ENCODE results near the gene MRPL18.

The MRPL18 gene

DNA sequence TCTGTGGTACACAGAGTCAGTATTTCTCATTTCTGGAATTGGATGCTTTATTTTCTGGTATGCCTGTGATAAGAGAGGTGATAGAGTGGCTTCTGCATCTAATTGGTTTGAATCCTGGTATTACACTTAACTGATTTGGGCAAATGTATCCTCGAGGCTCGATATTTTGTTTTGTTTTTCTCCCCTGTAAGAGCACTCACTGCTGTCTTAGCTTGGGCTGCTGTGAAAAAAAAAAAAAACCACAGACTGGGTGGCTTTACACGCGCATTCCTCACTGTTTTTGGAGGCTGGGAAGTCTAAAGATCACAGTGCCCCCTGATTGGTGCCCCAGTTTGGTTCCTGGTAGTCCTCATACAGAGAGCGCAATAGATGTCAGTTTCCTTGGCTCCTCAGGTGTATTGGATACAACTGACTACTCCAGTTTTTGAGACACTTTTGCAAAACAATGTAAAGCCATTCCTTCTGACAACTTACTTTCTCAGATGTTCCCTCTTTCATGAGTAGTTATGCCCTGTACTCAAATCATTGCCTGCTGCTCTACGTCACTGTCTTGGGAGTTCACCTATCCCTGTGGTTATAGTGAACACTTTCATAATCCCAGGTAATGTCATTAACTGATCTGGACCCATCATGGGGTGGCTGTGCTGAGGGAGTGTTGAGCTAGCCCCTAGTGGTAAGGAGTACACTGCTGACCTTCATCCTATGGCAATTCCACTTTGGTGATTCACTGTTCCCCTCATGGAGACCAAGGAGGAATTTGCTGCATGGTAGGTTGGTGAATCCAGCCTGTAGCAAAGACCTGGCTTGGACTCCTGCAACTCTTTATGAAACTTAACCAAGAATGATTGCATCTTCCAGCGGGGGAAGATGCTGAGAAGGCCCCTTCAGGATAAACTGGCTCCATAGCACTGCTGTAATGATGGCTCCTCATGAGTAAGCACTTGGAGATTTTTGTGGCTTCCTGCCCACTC lies 32.0 kb upstream of the MRPL18 start:
- Histone ChIP-seq H3K27me3 (ENCODE audit: control insufficient read depth in 1 of 2, insufficient read depth in 2 of 2, low read length in 2 of 2) (no peaks in the 10 kb centered on the region), H3K4me1 (ENCODE audit: insufficient read depth, low read length) (peaks cover 18% of the 10 kb centered on the region), H3K27ac (ENCODE audit: low read depth, low read length) (no peak overlapping the region), H3K4me3 (ENCODE audit: low read depth in 1 of 2, low read length in 2 of 2) (no peak overlapping the region), H3K9ac (ENCODE audit: low read length) (no peak overlapping the region), H3K9me3 (ENCODE audit: low read length) (no peaks in the 10 kb centered on the region), H3K36me3 (ENCODE audit: insufficient read depth, low read length) (peaks cover 44% of the 10 kb centered on the region)

DNA sequence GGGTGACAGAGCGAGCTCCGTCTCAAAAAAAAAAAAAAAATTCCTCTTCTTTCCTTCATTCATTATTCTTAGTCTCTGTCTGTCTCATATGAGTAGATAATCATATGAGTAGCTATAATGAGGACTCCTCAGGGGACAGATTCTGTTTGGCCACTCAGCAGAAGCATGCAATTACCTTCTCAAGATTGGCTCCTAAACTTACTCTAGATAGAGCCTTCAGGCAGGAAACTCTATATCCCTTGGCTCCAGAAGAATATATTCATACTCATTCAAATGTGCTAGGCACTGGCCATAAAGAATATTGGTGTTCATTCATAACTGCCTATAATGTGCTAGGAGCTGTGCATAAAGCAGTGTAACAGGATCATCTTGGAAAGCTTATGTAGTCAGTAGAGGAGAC lies 30.6 kb upstream of the MRPL18 start:
- Histone ChIP-seq H3K27me3 (ENCODE audit: control insufficient read depth in 1 of 2, insufficient read depth in 2 of 2, low read length in 2 of 2) (no peaks in the 10 kb centered on the region), H3K27ac (ENCODE audit: low read depth, low read length) (no peak overlapping the region), H3K36me3 (ENCODE audit: insufficient read depth, low read length) (peaks cover 34% of the 10 kb centered on the region), H3K9me3 (ENCODE audit: low read length) (no peaks in the 10 kb centered on the region), H3K4me3 (ENCODE audit: low read depth in 1 of 2, low read length in 2 of 2) (no peak overlapping the region), H3K9ac (ENCODE audit: low read length) (no peak overlapping the region), H3K4me1 (ENCODE audit: insufficient read depth, low read length) (peaks cover 18% of the 10 kb centered on the region)

DNA sequence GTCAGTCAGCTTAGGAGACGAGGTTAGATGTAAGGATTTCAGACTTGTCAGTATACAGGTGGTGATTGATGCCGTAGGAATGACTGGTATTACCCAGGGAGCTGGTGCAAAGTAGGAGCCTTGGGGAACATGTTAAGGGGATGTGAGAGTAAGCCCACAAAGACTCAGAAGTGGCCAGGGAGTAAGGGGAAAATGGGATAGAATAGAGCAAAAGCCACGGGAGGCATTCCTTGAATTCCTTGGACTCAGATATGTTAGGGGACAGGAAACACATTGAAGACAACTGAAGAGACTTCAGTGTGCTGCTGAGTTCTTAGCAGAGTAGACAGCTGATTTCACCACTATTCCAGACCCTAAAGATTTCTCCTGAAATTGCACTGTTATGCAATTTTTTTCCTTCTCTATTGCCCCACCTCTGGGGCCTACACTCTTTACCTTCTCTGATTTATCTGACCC lies 29.6 kb upstream of the MRPL18 start:
- Histone ChIP-seq H3K9me3 (ENCODE audit: low read length) (no peaks in the 10 kb centered on the region), H3K27ac (ENCODE audit: low read depth, low read length) (peak overlapping the region; percentile 93), H3K4me3 (ENCODE audit: low read depth in 1 of 2, low read length in 2 of 2) (peak overlapping the region; percentile 59 to 95), H3K9ac (ENCODE audit: low read length) (peak overlapping the region; percentile 91), H3K27me3 (ENCODE audit: control insufficient read depth in 1 of 2, insufficient read depth in 2 of 2, low read length in 2 of 2) (no peaks in the 10 kb centered on the region), H3K36me3 (ENCODE audit: insufficient read depth, low read length) (peaks cover 26% of the 10 kb centered on the region), H3K4me1 (ENCODE audit: insufficient read depth, low read length) (peaks cover 18% of the 10 kb centered on the region)

DNA sequence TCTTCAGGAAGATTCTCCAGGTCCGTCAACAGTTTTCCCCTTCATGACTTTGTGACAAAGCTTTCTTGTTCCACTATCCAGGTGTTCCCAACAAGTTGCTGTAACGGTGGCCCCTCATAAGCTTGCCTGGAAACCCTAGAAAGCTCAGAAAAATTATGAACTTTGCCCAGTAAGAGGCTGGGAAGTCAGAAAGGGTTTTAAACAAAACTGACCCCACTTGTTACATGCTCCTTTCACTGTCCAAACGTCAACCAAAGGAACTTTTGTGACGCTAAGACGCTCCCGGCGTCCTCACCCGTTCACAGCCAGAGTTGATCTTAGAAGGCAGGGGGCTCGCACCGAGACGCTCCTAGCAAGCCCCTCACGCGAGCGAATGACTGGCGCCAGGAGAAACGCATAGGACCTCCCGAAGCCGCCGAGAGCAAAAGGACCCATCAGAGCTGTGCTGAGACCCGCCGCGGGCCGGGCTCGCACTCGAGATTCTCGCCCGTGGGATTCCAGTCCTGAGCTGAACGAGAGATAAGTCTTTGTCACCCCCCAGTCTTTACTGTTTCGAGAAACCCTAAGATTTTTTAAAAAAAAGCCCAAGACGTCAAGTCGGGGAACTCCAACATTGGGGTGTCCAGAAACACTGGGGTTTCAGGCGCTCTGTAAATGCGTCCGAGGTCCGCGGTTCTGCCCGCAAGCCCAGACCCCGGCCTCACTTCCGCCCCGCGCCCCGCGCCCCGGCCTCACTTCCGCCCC lies 29.0 kb upstream of the MRPL18 start:
- peak overlapping the region; percentile 93 for H3K27ac ChIP-seq (ENCODE audit: low read depth, low read length)
- H3K4me1 ChIP-seq (ENCODE audit: insufficient read depth, low read length) = peaks cover 18% of the 10 kb centered on the region
- H3K9ac ChIP-seq (ENCODE audit: low read length) = peak overlapping the region; percentile 91
- peaks cover 20% of the 10 kb centered on the region for H3K36me3 ChIP-seq (ENCODE audit: insufficient read depth, low read length)
- peak overlapping the region; percentile 59 to 95 for H3K4me3 ChIP-seq (ENCODE audit: low read depth in 1 of 2, low read length in 2 of 2)
- no peaks in the 10 kb centered on the region for H3K9me3 ChIP-seq (ENCODE audit: low read length)
- H3K27me3 ChIP-seq (ENCODE audit: control insufficient read depth in 1 of 2, insufficient read depth in 2 of 2, low read length in 2 of 2) = no peaks in the 10 kb centered on the region

DNA sequence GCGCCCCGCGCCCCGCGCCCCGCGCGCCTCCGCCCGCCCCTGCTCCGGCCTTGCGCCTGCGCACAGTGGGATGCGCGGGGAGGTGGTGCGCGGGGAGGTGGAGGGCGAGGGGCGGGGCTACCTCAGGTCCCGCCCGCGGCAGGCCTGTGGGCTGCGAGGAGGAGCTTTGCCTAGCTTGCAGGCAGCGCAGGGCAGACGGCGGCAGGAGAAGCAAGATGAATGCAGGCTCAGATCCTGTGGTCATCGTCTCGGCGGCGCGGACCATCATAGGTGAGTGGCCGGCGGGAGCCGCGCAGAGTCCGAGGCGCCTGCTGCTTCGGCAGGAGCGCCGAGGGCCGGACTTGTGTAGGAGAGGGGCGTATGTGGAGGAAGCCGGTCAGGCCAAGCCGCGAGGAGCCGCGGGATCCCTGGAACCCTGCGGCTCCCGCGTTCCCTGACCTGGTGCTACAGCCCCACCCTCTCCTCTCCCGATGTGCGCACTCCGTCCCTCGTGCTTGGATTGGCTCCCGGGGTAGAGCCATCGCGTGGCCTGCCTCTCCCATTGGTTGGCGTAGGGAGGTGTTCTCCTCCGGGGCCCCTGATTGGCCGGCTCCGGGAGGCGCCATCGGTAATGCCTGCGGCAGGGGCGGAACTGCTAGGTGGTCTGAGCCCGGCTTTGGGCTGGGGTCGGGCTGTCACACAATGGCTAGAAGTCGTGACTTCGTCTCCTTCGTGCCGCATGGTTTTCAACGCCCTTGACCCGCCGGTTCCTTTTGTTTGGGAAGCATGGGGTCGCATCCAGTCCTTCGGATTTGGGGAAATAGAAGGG lies 28.2 kb upstream of the MRPL18 start, which contains the start of gene ACAT2:
ACAT2 (plus strand) TSS at position 173 of the 808 bp plus-strand sequence; CDS start at position 216, 43 bp downstream.
- Histone ChIP-seq H3K36me3 (ENCODE audit: insufficient read depth, low read length) (peaks cover 20% of the 10 kb centered on the region), H3K9ac (ENCODE audit: low read length) (peak within 1 kb of the TSS; percentile 91), H3K27ac (ENCODE audit: low read depth, low read length) (peak within 1 kb of the TSS; percentile 96), H3K4me3 (ENCODE audit: low read depth in 1 of 2, low read length in 2 of 2) (peak within 1 kb of the TSS; percentile 78 to 95), H3K9me3 (ENCODE audit: low read length) (no peaks in the 10 kb centered on the region), H3K4me1 (ENCODE audit: insufficient read depth, low read length) (peaks cover 18% of the 10 kb centered on the region), H3K27me3 (ENCODE audit: control insufficient read depth in 1 of 2, insufficient read depth in 2 of 2, low read length in 2 of 2) (no peaks in the 10 kb centered on the region)

DNA sequence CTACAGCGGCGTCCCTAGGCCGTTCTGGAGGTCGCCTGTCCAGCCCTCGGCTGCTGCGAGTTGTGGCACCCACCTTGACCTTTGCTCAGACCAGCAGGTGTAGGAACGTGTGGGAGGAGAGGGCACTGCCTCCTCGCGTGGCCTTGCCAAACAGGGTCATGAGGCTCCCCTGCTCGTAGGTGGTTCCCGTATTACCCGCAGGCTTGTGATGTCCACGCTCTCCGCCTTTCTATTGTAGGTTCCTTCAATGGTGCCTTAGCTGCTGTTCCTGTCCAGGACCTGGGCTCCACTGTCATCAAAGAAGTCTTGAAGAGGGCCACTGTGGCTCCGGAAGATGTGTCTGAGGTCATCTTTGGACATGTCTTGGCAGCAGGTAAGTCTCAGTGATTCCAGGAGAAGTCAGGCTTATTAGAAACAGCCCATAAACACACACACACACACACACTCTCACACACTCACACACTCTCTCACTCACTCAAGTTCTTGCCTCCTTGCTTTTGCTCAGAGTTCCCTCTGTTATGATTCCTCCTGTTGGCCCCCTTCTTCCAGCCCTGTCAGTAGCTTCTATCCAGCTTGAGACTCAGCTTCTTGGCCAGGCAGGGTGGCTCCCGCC lies 27.5 kb upstream of the MRPL18 start:
- H3K9ac ChIP-seq (ENCODE audit: low read length) = peak overlapping the region; percentile 90

DNA sequence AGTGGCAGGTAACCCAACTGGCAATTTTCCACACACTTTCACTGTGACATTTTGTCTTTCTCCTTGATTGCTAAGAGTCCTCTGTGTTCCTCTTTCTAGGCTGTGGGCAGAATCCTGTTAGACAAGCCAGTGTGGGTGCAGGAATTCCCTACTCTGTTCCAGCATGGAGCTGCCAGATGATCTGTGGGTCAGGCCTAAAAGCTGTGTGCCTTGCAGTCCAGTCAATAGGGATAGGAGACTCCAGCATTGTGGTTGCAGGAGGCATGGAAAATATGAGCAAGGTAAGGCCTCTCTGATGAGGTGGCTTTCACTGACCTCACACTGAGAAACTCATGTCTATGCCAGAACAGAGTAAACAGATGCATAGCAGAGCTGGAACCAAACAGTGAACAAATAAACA lies 23.4 kb upstream of the MRPL18 start:
- H3K27ac ChIP-seq (ENCODE audit: low read depth, low read length) = no peak overlapping the region

More for the DNA sequence above, 27.5 kb upstream of the MRPL18 start:
- no peaks in the 10 kb centered on the region for H3K27me3 ChIP-seq (ENCODE audit: control insufficient read depth in 1 of 2, insufficient read depth in 2 of 2, low read length in 2 of 2)
- peaks cover 18% of the 10 kb centered on the region for H3K4me1 ChIP-seq (ENCODE audit: insufficient read depth, low read length)
- H3K9me3 ChIP-seq (ENCODE audit: low read length) = no peaks in the 10 kb centered on the region
- peak overlapping the region; percentile 96 for H3K27ac ChIP-seq (ENCODE audit: low read depth, low read length)
- peak overlapping the region; percentile 78 to 95 for H3K4me3 ChIP-seq (ENCODE audit: low read depth in 1 of 2, low read length in 2 of 2)
- H3K36me3 ChIP-seq (ENCODE audit: insufficient read depth, low read length) = peaks cover 24% of the 10 kb centered on the region

DNA sequence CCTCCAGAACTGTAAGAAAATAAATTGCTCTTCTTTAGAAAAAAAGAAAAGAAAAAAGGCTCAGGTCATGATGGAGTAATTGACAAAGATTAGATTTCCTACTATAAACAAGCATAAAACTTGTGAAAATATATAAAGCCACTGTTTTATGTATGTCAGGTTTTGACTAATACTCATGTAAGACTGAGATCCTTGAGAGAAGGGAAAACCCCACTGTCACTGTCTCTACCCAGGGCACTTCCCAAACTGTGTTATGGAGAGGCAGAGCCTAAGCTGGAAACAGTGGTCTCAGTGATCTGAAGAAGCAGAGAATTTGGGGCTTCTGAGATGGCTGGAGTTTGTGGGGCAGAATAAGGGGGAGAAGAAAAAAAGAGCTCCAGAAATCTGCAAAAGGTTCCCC lies 20.8 kb upstream of the MRPL18 start:
- peaks cover 30% of the 10 kb centered on the region for H3K36me3 ChIP-seq (ENCODE audit: insufficient read depth, low read length)
- no peaks in the 10 kb centered on the region for H3K4me1 ChIP-seq (ENCODE audit: insufficient read depth, low read length)
- H3K9me3 ChIP-seq (ENCODE audit: low read length) = no peaks in the 10 kb centered on the region
- no peak overlapping the region for H3K9ac ChIP-seq (ENCODE audit: low read length)
- no peaks in the 10 kb centered on the region for H3K27me3 ChIP-seq (ENCODE audit: control insufficient read depth in 1 of 2, insufficient read depth in 2 of 2, low read length in 2 of 2)
- no peak overlapping the region for H3K4me3 ChIP-seq (ENCODE audit: low read depth in 1 of 2, low read length in 2 of 2)
- H3K27ac ChIP-seq (ENCODE audit: low read depth, low read length) = no peak overlapping the region

More for the DNA sequence above, 23.4 kb upstream of the MRPL18 start:
- H3K27me3 ChIP-seq (ENCODE audit: control insufficient read depth in 1 of 2, insufficient read depth in 2 of 2, low read length in 2 of 2) = no peaks in the 10 kb centered on the region
- no peaks in the 10 kb centered on the region for H3K9me3 ChIP-seq (ENCODE audit: low read length)
- peaks cover 30% of the 10 kb centered on the region for H3K36me3 ChIP-seq (ENCODE audit: insufficient read depth, low read length)
- H3K4me3 ChIP-seq (ENCODE audit: low read depth in 1 of 2, low read length in 2 of 2) = no peak overlapping the region
- H3K9ac ChIP-seq (ENCODE audit: low read length) = no peak overlapping the region
- peaks cover 7% of the 10 kb centered on the region for H3K4me1 ChIP-seq (ENCODE audit: insufficient read depth, low read length)

DNA sequence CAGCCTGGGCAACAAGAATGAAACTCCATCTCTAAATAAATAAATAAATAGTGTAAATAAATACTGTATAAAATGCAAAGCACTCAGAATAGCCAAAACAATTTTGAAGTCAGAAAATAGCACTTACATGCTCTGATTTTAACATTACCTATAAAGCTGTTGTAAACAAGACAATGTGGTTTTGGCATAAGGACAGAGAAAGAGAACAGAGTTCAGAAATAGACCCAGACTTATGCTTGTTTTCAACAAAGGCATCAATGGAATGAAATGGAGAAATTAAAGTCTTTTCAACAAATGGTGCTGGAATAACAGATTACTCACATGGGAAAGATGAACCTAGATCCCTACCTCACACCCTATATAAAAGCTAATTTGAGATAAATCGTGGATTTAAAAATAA lies 18.1 kb upstream of the MRPL18 start:
- no peak overlapping the region for H3K9ac ChIP-seq (ENCODE audit: low read length)
- no peaks in the 10 kb centered on the region for H3K9me3 ChIP-seq (ENCODE audit: low read length)
- no peak overlapping the region for H3K27ac ChIP-seq (ENCODE audit: low read depth, low read length)
- H3K36me3 ChIP-seq (ENCODE audit: insufficient read depth, low read length) = peaks cover 26% of the 10 kb centered on the region
- no peaks in the 10 kb centered on the region for H3K4me1 ChIP-seq (ENCODE audit: insufficient read depth, low read length)
- no peaks in the 10 kb centered on the region for H3K27me3 ChIP-seq (ENCODE audit: control insufficient read depth in 1 of 2, insufficient read depth in 2 of 2, low read length in 2 of 2)
- no peak overlapping the region for H3K4me3 ChIP-seq (ENCODE audit: low read depth in 1 of 2, low read length in 2 of 2)

DNA sequence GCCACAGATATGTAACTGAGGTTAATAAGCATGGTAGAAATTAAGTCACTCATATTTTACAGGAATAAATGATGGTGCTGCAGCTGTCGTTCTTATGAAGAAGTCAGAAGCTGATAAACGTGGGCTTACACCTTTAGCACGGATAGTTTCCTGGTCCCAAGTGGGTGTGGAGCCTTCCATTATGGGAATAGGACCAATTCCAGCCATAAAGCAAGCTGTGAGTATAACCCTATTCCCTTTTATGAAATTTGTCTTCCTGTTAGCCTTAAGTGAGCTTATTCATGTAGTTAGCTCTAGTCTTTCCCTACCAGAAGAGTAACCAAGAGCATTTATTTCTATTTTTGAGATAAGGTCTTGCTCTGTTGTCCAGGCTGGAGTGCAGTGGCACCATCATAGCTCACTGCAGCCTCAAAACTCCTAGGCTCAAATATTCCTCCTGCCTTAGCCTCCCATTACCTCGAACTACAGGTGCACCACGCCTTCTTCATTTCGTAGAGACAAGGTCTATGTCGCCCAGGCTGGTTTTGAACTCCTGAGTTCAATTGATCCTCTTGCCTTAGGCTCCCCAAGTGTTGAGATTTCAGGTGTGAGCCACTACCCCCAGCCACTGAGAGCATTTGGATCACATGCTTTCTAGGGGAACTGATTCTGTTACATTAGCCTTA lies 12.9 kb upstream of the MRPL18 start:
- Histone ChIP-seq H3K27ac (ENCODE audit: low read depth, low read length) (no peak overlapping the region), H3K9me3 (ENCODE audit: low read length) (no peaks in the 10 kb centered on the region), H3K9ac (ENCODE audit: low read length) (no peak overlapping the region), H3K27me3 (ENCODE audit: control insufficient read depth in 1 of 2, insufficient read depth in 2 of 2, low read length in 2 of 2) (no peaks in the 10 kb centered on the region), H3K4me3 (ENCODE audit: low read depth in 1 of 2, low read length in 2 of 2) (no peak overlapping the region), H3K36me3 (ENCODE audit: insufficient read depth, low read length) (peaks cover 55% of the 10 kb centered on the region), H3K4me1 (ENCODE audit: insufficient read depth, low read length) (no peaks in the 10 kb centered on the region)
